GM12865 (cell line): ENCODE results near the gene ZNF57.
A peak's percentile ranks its signal among the peaks of the same experiment; 100 is the strongest.
"Not testable (repeated sequence)": the region's sequence is repeated elsewhere in the genome, so short reads cannot be mapped to it uniquely, and the experiment has no call there.

Source experiments
- DNase-seq: peaks from one replicate; pipeline ENCODE4 v3.0.0; 2010; ENCODE audit warnings: low read depth
- H3K4me3 ChIP-seq: 2 replicates; pipeline ENCODE4 v1.5.1; 2011; ENCODE audit warnings: mild to moderate bottlenecking, low read depth, low read length, control low read depth
- TF ChIP-seq, protein P1 (sequence below): IDR thresholded peaks from 2 replicates; pipeline ENCODE4 v1.5.1; 2011; ENCODE audit warnings: low read length, control low read depth, low read depth, inconsistent platforms; ENCODE audit not compliant: insufficient read depth; ENCODE audit errors: missing control alignments

The ZNF57 gene

DNA sequence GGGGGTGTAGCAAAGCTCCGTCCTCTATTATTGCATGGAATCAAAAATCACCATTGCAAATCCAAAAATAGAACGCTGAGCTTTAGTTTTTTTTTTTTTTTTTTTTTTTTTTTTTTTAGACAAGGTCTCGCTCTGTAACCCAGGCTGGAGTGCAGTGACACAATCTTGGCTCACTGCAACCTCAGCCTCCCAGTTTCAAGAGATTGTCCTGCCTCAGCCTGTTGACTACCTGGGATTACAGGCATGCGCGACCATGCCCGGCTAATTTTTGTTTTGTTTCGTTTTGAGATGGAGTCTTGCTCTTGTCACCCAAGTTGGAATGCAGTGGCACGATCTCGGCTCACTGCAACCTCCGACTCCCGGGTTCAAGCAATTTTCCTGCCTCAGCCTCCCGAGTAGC, 59.4 kb downstream of the ZNF57 start:
- no peak for DNase-seq
- no peak overlapping the region for H3K4me3 ChIP-seq
- TF ChIP-seq, protein P1, sequence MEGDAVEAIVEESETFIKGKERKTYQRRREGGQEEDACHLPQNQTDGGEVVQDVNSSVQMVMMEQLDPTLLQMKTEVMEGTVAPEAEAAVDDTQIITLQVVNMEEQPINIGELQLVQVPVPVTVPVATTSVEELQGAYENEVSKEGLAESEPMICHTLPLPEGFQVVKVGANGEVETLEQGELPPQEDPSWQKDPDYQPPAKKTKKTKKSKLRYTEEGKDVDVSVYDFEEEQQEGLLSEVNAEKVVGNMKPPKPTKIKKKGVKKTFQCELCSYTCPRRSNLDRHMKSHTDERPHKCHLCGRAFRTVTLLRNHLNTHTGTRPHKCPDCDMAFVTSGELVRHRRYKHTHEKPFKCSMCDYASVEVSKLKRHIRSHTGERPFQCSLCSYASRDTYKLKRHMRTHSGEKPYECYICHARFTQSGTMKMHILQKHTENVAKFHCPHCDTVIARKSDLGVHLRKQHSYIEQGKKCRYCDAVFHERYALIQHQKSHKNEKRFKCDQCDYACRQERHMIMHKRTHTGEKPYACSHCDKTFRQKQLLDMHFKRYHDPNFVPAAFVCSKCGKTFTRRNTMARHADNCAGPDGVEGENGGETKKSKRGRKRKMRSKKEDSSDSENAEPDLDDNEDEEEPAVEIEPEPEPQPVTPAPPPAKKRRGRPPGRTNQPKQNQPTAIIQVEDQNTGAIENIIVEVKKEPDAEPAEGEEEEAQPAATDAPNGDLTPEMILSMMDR = no peak

DNA sequence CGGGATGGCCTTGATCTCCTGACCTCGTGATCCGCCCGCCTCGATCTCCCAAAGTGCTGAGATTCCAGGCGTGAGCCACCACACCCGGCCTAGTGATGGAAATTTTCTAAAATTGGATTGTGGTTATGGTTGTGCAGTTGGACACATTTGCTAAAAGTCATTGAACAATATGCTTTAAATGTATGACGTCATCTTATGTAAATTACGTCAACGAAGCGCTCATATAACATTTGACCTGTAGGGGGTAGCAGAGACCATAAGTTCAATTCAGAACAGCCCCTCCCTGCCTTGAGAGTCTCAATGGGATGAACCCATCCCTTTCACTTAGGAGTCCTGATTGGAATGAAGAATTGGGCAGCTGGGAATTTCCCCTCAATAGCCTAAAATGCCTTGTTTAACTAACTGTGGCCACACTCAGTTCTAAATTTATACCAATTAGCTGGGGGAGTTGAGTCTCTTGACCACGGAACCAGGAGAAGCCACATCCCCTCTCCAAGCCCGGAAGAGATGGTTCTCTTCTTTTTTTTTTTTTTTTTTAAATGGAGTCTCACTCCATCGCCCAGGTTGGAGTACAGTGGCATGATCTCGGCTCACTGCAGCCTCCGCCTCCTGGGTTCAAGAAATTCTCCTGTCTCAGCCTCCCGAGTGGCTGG, 61.4 kb downstream of the ZNF57 start:
- H3K4me3 ChIP-seq = no peak overlapping the region
- TF ChIP-seq, protein P1 = peak; percentile 60
- DNase-seq = peak; percentile 72

DNA sequence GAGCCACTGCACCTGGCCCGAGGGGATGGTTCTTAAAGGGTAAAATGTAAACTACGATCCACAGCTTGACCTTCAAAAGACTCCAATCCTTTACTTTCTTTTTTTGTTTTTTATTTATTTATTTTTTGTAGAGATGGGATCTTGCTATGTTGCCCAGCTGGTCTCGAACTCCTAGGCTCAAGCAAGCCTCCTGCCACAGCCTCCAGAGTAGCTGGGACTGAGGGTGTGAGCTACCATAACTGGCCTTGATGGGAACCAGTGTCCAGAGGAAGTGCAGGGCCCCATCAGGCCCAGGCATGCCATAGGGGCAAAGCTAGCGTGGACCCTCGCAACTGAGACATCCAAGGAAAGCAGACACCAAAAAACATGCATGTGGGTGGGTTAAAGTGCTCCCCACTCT, 62.4 kb downstream of the ZNF57 start:
- TF ChIP-seq, protein P1 = no peak
- no peak for DNase-seq

DNA sequence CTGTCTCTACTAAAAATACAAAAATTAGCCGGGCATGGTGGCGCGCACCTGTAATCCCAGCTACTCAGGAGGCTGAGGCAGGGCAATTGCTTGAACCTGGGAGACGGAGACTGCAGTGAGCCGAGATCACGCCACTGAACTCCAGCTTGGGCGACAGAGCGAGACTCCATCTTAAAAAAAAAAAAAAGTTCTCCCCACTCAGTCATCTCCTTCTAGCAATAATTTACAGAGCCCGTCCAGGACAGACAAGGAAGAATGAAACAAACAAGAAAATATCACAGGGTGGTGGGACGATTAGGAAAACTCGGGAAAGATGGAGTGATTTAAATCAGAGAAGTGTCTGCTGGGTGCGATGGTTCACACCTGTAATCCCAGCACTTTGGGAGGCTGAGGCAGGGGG, 62.9 kb downstream of the ZNF57 start:
- not testable (repeated sequence) for H3K4me3 ChIP-seq, DNase-seq

More for the DNA sequence above, 62.4 kb downstream of the ZNF57 start:
- no peak overlapping the region for H3K4me3 ChIP-seq

DNA sequence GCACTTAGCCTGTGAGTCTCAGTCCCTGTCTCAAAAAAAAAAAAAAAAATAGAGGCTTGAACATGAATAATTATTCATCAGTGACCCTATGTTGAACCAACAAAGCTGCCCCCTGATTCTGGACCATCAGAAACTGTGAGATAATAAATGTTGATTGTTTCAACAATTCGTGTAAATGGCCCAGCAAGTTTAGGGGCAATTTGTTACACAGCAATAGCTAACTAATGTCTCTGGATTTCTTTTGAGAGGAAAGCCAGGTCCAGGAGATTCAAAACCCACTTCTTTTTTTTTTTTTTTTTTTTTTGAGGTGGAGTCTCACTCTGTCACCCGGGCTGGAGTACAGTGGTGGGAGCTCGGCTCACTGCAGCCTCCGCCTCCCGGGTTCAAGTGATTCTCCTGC, 64.1 kb downstream of the ZNF57 start:
- DNase-seq = no peak
- TF ChIP-seq, protein P1 = no peak
- H3K4me3 ChIP-seq = no peak overlapping the region

DNA sequence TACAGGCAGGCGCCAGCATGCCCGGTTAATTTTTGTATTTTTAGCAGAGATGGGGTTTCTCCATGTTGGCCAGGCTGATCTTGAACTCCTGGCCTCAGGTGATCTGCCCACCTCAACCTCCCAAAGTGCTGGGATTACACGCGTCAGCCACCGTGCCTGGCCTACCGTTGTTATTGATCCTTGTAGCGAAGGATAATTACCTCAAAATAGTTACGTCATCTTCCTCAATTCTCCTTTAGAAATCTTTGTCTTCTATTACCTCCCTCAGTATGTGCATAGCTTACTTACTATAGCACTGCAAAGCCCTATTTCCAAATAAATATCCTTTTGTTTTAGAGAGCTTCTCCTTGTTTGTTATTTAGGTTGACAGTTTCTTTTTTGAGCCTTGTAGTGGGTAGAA, 67.2 kb downstream of the ZNF57 start:
- no peak for DNase-seq
- no peak overlapping the region for H3K4me3 ChIP-seq
- TF ChIP-seq, protein P1 = no peak
